Thoracic aorta (tissue), 2 donors: Measurements from ENCODE around the gene ACADSB. TPM values are rescaled to one million over a fixed set of nuclear protein-coding genes. Genes with fewer than 3 reads are reported as not detected.

Experiments
- ATAC-seq: fragments of 150-250 bp; one replicate; pipeline ENCODE4 v1.8.0; 2017; ENCODE audit warnings: low read depth; ENCODE audit not compliant: insufficient number of reproducible peaks, low FRiP score
- DNase-seq: peaks from one replicate; pipeline ENCODE4 v3.0.0-alpha.2; 2020; ENCODE audit warnings: low spot score
- H3K27ac ChIP-seq, 2 donors: fragments of 200-600 bp; sonication (generic); 1 replicate in 1 of 2; 2 replicates in 1 of 2; pipeline ENCODE4 v1.5.1; 2016; ENCODE audit warnings: mild to moderate bottlenecking in 2 of 2, moderate library complexity in 2 of 2
- H3K27me3 ChIP-seq: fragments of 200-600 bp; sonication (generic); replicated peaks from 2 replicates; pipeline ENCODE4 v1.6.0; 2016; ENCODE audit warnings: mild to moderate bottlenecking; ENCODE audit not compliant: insufficient read depth
- H3K36me3 ChIP-seq: fragments of 200-600 bp; sonication (generic); one replicate; pipeline ENCODE4 v1.5.1; 2016
- H3K4me1 ChIP-seq, 2 donors: fragments of 200-600 bp; sonication (generic); 1 replicate in 1 of 2; 2 replicates in 1 of 2; pipeline versions ENCODE4 v1.5.1 to v1.6.0; 2016; ENCODE audit warnings: low read depth in 2 of 2, mild to moderate bottlenecking in 1 of 2; ENCODE audit not compliant: control insufficient read depth in 1 of 2
- H3K4me3 ChIP-seq: fragments of 200-600 bp; sonication (generic); 2 replicates; pipeline ENCODE4 v1.5.1; 2016; ENCODE audit warnings: mild to moderate bottlenecking
- H3K9me3 ChIP-seq: fragments of 200-600 bp; sonication (generic); 2 replicates; pipeline ENCODE4 v1.5.1; 2016
- total RNA-seq, 2 donors: library from RNA; depleted of rRNA; stranded (reverse); fragments of >200 nt; gene quantifications; one replicate each; pipeline versions ENCODE4 v1.1.0 to v1.2.3, GENCODE V29; 2016
- TF ChIP-seq, protein P1 (sequence below): fragments of 200-600 bp; sonication (generic); IDR thresholded peaks from one replicate; pipeline ENCODE4 v1.5.1; 2019; ENCODE audit warnings: antibody characterized with exemption

Gene ACADSB
- total RNA-seq, 2 donors from 2014 or later: 11.8 to 14.7 TPM

DNA sequence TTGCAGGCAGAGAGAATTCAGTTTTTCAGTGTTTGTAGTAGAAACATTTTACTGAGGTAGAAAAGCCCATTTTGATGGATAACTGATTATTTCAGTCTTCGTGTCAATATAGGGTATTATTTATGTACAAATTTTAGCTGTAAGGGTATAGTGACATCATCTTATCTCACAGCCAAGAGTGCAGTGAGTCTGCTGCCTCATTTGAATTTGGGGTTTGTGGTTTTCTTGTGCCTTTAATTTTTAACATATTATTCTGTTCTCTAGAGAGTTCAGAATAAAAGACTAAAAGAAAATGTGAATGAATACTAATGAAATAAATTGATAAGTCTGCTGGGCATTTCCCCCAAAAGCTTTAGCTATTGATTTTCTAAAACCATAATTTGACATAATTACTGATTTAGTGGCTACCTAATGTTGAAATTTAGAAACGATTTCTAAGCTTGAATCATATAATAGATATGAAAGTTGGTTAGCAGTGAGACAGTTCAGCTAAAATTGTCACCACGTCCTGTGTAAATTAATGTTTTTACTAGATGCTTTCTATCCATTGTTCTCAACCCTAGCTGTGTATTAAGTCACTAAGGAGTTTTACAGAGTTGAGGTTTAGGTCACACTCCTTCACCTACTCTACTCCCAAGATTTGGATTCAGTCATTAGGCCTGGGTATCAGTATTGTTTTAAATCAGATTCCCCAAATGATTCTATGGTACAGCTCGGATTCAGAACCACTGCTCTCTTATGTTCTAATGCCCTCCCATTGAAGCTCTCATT is 37.3 kb downstream of the ACADSB start:
- Histone ChIP-seq H3K36me3 (peaks cover 12% of the 10 kb centered on the region), H3K4me3 (no peak overlapping the region), H3K27ac (no peak overlapping the region), H3K9me3 (no peaks in the 10 kb centered on the region), H3K4me1 (no peaks in the 10 kb centered on the region), H3K27me3 (no peaks in the 10 kb centered on the region)
- ATAC-seq: no peak
- no peak for DNase-seq
- TF ChIP-seq, protein P1, sequence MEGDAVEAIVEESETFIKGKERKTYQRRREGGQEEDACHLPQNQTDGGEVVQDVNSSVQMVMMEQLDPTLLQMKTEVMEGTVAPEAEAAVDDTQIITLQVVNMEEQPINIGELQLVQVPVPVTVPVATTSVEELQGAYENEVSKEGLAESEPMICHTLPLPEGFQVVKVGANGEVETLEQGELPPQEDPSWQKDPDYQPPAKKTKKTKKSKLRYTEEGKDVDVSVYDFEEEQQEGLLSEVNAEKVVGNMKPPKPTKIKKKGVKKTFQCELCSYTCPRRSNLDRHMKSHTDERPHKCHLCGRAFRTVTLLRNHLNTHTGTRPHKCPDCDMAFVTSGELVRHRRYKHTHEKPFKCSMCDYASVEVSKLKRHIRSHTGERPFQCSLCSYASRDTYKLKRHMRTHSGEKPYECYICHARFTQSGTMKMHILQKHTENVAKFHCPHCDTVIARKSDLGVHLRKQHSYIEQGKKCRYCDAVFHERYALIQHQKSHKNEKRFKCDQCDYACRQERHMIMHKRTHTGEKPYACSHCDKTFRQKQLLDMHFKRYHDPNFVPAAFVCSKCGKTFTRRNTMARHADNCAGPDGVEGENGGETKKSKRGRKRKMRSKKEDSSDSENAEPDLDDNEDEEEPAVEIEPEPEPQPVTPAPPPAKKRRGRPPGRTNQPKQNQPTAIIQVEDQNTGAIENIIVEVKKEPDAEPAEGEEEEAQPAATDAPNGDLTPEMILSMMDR: no peak

DNA sequence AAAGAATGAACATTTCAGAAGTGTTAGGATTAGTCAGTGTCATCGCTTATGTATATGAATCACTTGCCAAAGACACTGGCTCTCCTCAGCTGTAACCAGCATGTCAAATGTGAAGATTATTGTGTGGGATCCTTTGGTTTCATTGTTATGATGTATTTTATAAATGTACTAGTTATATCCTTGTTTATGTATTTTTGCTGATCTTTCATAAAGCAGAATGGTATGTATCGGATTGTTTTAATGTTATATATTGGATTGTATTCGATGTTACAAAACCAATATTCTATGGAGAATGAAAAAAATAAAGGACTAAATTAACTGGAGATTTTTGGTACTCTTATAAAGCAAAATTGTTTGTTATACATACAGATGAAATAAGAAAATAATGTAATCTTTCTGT is 49.2 kb downstream of the ACADSB start:
- Histone ChIP-seq H3K4me3 (no peak overlapping the region), H3K27ac (no peak overlapping the region), H3K4me1 (no peaks in the 10 kb centered on the region), H3K36me3 (peaks cover 7% of the 10 kb centered on the region), H3K27me3 (no peaks in the 10 kb centered on the region), H3K9me3 (no peaks in the 10 kb centered on the region)
- no peak for ATAC-seq
- DNase-seq: no peak
- TF ChIP-seq, protein P1: no peak

DNA sequence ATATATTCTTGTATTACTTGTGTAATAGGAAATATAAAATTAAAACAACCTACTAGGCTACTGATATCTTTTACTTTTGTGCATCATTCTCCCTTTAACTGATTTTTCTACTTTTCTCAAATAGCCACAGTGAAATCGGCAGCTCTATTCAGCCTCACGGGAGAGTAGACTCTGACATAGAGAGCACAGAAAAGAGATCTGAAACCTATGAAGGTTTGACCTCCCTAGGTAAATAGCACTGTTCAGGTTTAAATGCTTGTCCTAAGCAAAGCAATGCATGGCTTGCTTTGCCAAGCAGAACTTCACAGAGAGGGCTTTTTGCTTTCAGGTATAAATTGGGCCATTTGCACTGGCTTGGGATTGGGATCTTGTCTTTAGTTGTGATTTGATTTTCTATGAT is 53.1 kb downstream of the ACADSB start:
- Histone ChIP-seq H3K27ac (no peak overlapping the region), H3K4me3 (no peak overlapping the region), H3K27me3 (no peaks in the 10 kb centered on the region), H3K36me3 (no peaks in the 10 kb centered on the region), H3K4me1 (no peaks in the 10 kb centered on the region), H3K9me3 (no peaks in the 10 kb centered on the region)
- ATAC-seq (no peak), DNase-seq (no peak)
- TF ChIP-seq, protein P1: no peak

DNA sequence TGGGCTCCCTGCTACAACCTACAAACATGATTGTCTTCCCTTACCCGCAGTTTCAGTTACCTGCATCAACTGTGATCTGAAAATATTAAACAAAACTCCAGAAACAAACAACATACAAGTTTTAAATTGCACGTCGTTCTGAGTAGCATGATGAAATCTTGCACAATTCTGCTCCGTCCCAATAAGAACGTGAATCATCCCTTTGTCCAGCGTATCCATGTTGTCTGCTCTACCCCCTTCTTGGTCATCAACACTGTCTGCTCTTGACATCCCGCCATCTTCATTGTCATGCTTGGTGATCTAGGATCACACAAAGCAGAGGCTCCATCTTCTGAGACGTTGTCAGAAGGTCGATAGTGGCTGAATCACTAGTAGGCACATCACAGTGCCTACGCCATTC is 53.9 kb downstream of the ACADSB start:
- TF ChIP-seq, protein P1: no peak
- DNase-seq: no peak

DNA sequence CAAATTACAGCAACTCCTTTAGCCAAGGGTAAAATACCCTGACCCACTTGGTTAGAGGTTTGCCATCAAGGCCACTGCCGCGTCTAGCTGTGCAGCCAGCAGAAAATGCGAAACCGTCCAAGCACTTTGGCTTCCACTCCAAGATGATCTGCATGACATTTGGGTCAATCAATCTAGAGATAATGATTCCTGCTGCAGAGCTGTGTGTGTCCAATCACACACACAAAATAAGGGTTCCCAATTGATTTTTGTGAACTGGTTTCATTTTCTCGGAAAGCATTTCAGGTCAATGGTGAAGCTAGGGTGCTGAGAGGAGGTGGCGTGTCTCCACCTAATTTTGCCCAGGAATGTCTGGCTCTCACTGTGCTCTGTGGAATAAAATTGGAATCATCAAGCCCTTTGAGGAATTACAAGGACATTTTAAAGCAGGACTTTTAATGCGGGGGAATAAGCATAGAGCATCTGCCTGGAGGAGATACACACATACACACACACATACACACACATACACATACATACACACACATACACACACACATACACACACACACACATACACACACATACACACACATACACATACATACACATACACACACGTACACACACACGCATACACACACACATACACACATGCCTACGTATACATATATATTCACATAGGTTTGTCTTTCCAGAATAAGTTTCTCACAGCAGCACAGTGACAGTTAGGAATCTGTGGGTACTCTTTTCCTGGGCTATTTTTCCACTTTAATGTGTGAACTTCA is 59.5 kb downstream of the ACADSB start:
- DNase-seq: no peak
- no peak for ATAC-seq
- TF ChIP-seq, protein P1: no peak
- H3K27me3 ChIP-seq: no peaks in the 10 kb centered on the region
- no peaks in the 10 kb centered on the region for H3K4me1 ChIP-seq
- H3K27ac ChIP-seq: no peak overlapping the region
- H3K9me3 ChIP-seq: no peaks in the 10 kb centered on the region
- no peaks in the 10 kb centered on the region for H3K36me3 ChIP-seq
- H3K4me3 ChIP-seq: no peak overlapping the region

More for the DNA sequence above, 53.9 kb downstream of the ACADSB start:
- Histone ChIP-seq H3K27ac (no peak overlapping the region), H3K36me3 (no peaks in the 10 kb centered on the region), H3K4me3 (no peak overlapping the region), H3K4me1 (no peaks in the 10 kb centered on the region), H3K27me3 (no peaks in the 10 kb centered on the region), H3K9me3 (no peaks in the 10 kb centered on the region)
- ATAC-seq: no peak
